ENCODE measurements around the gene RIMKLB.
"Not testable (repeated sequence)": the region's sequence is repeated elsewhere in the genome, so short reads cannot be mapped to it uniquely, and the experiment has no call there.

Gene RIMKLB

GRCh38 chr12:8779862-8780261 is 82.1 kb downstream of the RIMKLB start:
- DNase-seq = peak; percentile 28

- DNase-seq = peak; percentile 77
Measured at GRCh38 chr12:8780389-8780788, 82.6 kb downstream of the RIMKLB start.

GRCh38 chr12:8781381-8782127 is 83.8 kb downstream of the RIMKLB start:
- DNase-seq = peak; percentile 24

- DNase-seq = peak; percentile 13
Measured at GRCh38 chr12:8784290-8784888, 86.6 kb downstream of the RIMKLB start.

GRCh38 chr12:8785499-8785898 is 87.7 kb downstream of the RIMKLB start:
- no peak for DNase-seq

- DNase-seq = not testable (repeated sequence)
Measured at GRCh38 chr12:8787206-8787605, 89.4 kb downstream of the RIMKLB start.

- not testable (repeated sequence) for DNase-seq
Measured at GRCh38 chr12:8788706-8789105, 90.9 kb downstream of the RIMKLB start.

- not testable (repeated sequence) for DNase-seq
Measured at GRCh38 chr12:8789341-8790013, 91.7 kb downstream of the RIMKLB start.

- DNase-seq = peak; percentile 33
Measured at GRCh38 chr12:8793226-8793625, 95.4 kb downstream of the RIMKLB start.

- DNase-seq = not testable (repeated sequence)
Measured at GRCh38 chr12:8794611-8795010, 96.8 kb downstream of the RIMKLB start.

GRCh38 chr12:8796831-8797626 is 99.2 kb downstream of the RIMKLB start:
- DNase-seq = no peak

GRCh38 chr12:8801213-8801612 is 103.4 kb downstream of the RIMKLB start:
- not testable (repeated sequence) for DNase-seq

GRCh38 chr12:8804833-8805232 is 107.0 kb downstream of the RIMKLB start:
- not testable (repeated sequence) for DNase-seq

GRCh38 chr12:8805487-8805886 is 107.7 kb downstream of the RIMKLB start:
- not testable (repeated sequence) for DNase-seq

GRCh38 chr12:8807084-8807483 is 109.3 kb downstream of the RIMKLB start:
- DNase-seq = not testable (repeated sequence)

GRCh38 chr12:8810112-8810511 is 112.3 kb downstream of the RIMKLB start:
- DNase-seq = not testable (repeated sequence)

- peak; percentile 12 for DNase-seq
Measured at GRCh38 chr12:8813572-8814357, 116.0 kb downstream of the RIMKLB start.

GRCh38 chr12:8816448-8817050 is 118.8 kb downstream of the RIMKLB start:
- no peak for DNase-seq

- no peak for DNase-seq
Measured at GRCh38 chr12:8817856-8818255, 120.1 kb downstream of the RIMKLB start.

- DNase-seq = no peak
Measured at GRCh38 chr12:8818526-8818925, 120.7 kb downstream of the RIMKLB start.

- no peak for DNase-seq
Measured at GRCh38 chr12:8819666-8819980, 121.8 kb downstream of the RIMKLB start.
